Activated T-helper 2 cell treated with anti-CD3 and anti-CD28 coated beads, Interferon-gamma antibody, Interleukin-2, Interleukin-4, amounts not matched to agents 10 μg/mL and 5 μg/mL and 100 μg/mL, durations not matched to agents 14 hours and 24 hours and 36 hours (primary cell): ENCODE measurements around the gene HOOK2. TPM values are rescaled to one million over a fixed set of nuclear protein-coding genes. Genes with fewer than 3 reads are reported as not detected.
"Not testable (repeated sequence)": the region's sequence is repeated elsewhere in the genome, so short reads cannot be mapped to it uniquely, and the experiment has no call there.

Experiments
- DNase-seq: peaks from one replicate; pipeline ENCODE4 v3.0.0; 2021; ENCODE audit warnings: low spot score
- H3K27ac Mint-ChIP-seq: one replicate; pipeline ENCODE4 v1.8.0; 2021; ENCODE audit warnings: mixed read lengths
- H3K27me3 Mint-ChIP-seq: one replicate; pipeline ENCODE4 v1.8.0; 2021; ENCODE audit warnings: low read depth, mixed read lengths
- H3K36me3 Mint-ChIP-seq: one replicate; pipeline ENCODE4 v1.8.0; 2021; ENCODE audit warnings: low read depth, mixed read lengths
- H3K4me1 Mint-ChIP-seq: one replicate; pipeline ENCODE4 v1.8.0; 2021; ENCODE audit warnings: low read depth, mixed read lengths
- H3K4me3 Mint-ChIP-seq: one replicate; pipeline ENCODE4 v1.8.0; 2021; ENCODE audit warnings: low read depth, mild to moderate bottlenecking, moderate library complexity, mixed read lengths
- H3K9me3 Mint-ChIP-seq: one replicate; pipeline ENCODE4 v1.8.0; 2021; ENCODE audit warnings: mixed read lengths
- intact Hi-C: fragments of 100-400 bp; cut with micrococcal nuclease; formaldehyde crosslinking; loops from one replicate; pipeline ENCODE4 v1.15.1; 2023
- total RNA-seq: library from RNA; stranded (reverse); gene quantifications from 2 replicates; pipeline ENCODE4 v1.2.3, GENCODE V29; 2022

Gene HOOK2
- total RNA-seq, 1 donor from 2014 or later = 25.1 TPM

GRCh38 chr19:12800466-12800770 lies 25.1 kb upstream of the HOOK2 start:
- Mint-ChIP-seq H3K27ac (peak overlapping the region; percentile 87), H3K4me3 (peak overlapping the region; percentile 91), H3K4me1 (peaks cover 25% of the 10 kb centered on the region), H3K9me3 (no peaks in the 10 kb centered on the region), H3K27me3 (no peaks in the 10 kb centered on the region), H3K36me3 (peaks cover 34% of the 10 kb centered on the region)
- intact Hi-C loops = no loop called here
- DNase-seq = no peak

- Mint-ChIP-seq H3K4me3 (peak overlapping the region; percentile 91), H3K36me3 (peaks cover 34% of the 10 kb centered on the region), H3K27ac (no peak overlapping the region), H3K27me3 (no peaks in the 10 kb centered on the region), H3K4me1 (peaks cover 25% of the 10 kb centered on the region), H3K9me3 (no peaks in the 10 kb centered on the region)
- DNase-seq = no peak
- intact Hi-C loops = no loop called here
These were observed 24.6 kb upstream of the HOOK2 start for GRCh38 chr19:12799742-12800465.

- Mint-ChIP-seq H3K4me1 (peaks cover 32% of the 10 kb centered on the region), H3K36me3 (peaks cover 42% of the 10 kb centered on the region)
- H3K4me3 Mint-ChIP-seq, H3K9me3 Mint-ChIP-seq, intact Hi-C loops, H3K27ac Mint-ChIP-seq, DNase-seq, H3K27me3 Mint-ChIP-seq: not testable (repeated sequence)
These were observed 22.3 kb upstream of the HOOK2 start for GRCh38 chr19:12797607-12798006.

- peaks cover 46% of the 10 kb centered on the region for H3K36me3 Mint-ChIP-seq
- H3K27me3 Mint-ChIP-seq = no peaks in the 10 kb centered on the region
- H3K4me1 Mint-ChIP-seq = peaks cover 28% of the 10 kb centered on the region
- H3K27ac Mint-ChIP-seq = no peak overlapping the region
- no peak for DNase-seq
- no peaks in the 10 kb centered on the region for H3K9me3 Mint-ChIP-seq
- intact Hi-C loops = no loop called here
- H3K4me3 Mint-ChIP-seq = no peak overlapping the region
These were observed 21.8 kb upstream of the HOOK2 start for GRCh38 chr19:12797141-12797587.

- peaks cover 26% of the 10 kb centered on the region for H3K4me1 Mint-ChIP-seq
- H3K9me3 Mint-ChIP-seq = no peaks in the 10 kb centered on the region
- H3K36me3 Mint-ChIP-seq = peaks cover 52% of the 10 kb centered on the region
- intact Hi-C loops = loop anchor here (1.0 kb wide), 3 partner anchors 19 to 36 kb away; no protein-coding TSS in a partner anchor
- peak overlapping the region; percentile 68 for H3K4me3 Mint-ChIP-seq
- DNase-seq = peak; percentile 73
- H3K27me3 Mint-ChIP-seq = no peaks in the 10 kb centered on the region
- peak overlapping the region; percentile 75 for H3K27ac Mint-ChIP-seq
These were observed 21.1 kb upstream of the HOOK2 start for GRCh38 chr19:12796146-12797071.

GRCh38 chr19:12794971-12795381 lies 19.6 kb upstream of the HOOK2 start:
- H3K27me3 Mint-ChIP-seq = no peaks in the 10 kb centered on the region
- DNase-seq = no peak
- peak overlapping the region; percentile 73 for H3K4me3 Mint-ChIP-seq
- peaks cover 40% of the 10 kb centered on the region for H3K36me3 Mint-ChIP-seq
- H3K9me3 Mint-ChIP-seq = no peaks in the 10 kb centered on the region
- peaks cover 26% of the 10 kb centered on the region for H3K4me1 Mint-ChIP-seq
- H3K27ac Mint-ChIP-seq = peak overlapping the region; percentile 91
- intact Hi-C loops = loop anchor here (5.0 kb wide), 4 partner anchors 63 to 1042 kb away; partner anchors contain the start of genes CALR, DHPS and TRIR

- Mint-ChIP-seq H3K36me3 (peaks cover 33% of the 10 kb centered on the region), H3K27me3 (no peaks in the 10 kb centered on the region), H3K4me3 (peak overlapping the region; percentile 73), H3K4me1 (peaks cover 26% of the 10 kb centered on the region), H3K9me3 (no peaks in the 10 kb centered on the region), H3K27ac (peak overlapping the region; percentile 91)
- no peak for DNase-seq
- intact Hi-C loops = loop anchor here (5.0 kb wide), 4 partner anchors 62 to 1043 kb away; partner anchors contain the start of genes CALR, DHPS and TRIR
These were observed 19.0 kb upstream of the HOOK2 start for GRCh38 chr19:12794196-12794941.

GRCh38 chr19:12793290-12794195 lies 18.2 kb upstream of the HOOK2 start:
- peak overlapping the region; percentile 95 for H3K4me3 Mint-ChIP-seq
- intact Hi-C loops = loop anchor here (5.0 kb wide), 4 partner anchors 61 to 1044 kb away; partner anchors contain the start of genes CALR, DHPS and TRIR
- H3K36me3 Mint-ChIP-seq = peaks cover 30% of the 10 kb centered on the region
- H3K4me1 Mint-ChIP-seq = peaks cover 34% of the 10 kb centered on the region
- H3K9me3 Mint-ChIP-seq = no peaks in the 10 kb centered on the region
- peak; percentile 93 for DNase-seq
- H3K27ac Mint-ChIP-seq = peak overlapping the region; percentile 97
- no peaks in the 10 kb centered on the region for H3K27me3 Mint-ChIP-seq

- Mint-ChIP-seq H3K4me1 (peaks cover 35% of the 10 kb centered on the region), H3K27me3 (no peaks in the 10 kb centered on the region), H3K9me3 (no peaks in the 10 kb centered on the region), H3K36me3 (peaks cover 29% of the 10 kb centered on the region), H3K4me3 (peak overlapping the region; percentile 95), H3K27ac (peak overlapping the region; percentile 97)
- intact Hi-C loops = loop anchor here (5.0 kb wide), 4 partner anchors 61 to 1044 kb away; partner anchors contain the start of genes CALR, DHPS and TRIR
- DNase-seq = no peak
These were observed 17.5 kb upstream of the HOOK2 start for GRCh38 chr19:12792853-12793289.

GRCh38 chr19:12792051-12792852 lies 16.9 kb upstream of the HOOK2 start:
- H3K27me3 Mint-ChIP-seq = no peaks in the 10 kb centered on the region
- H3K4me1 Mint-ChIP-seq = peaks cover 35% of the 10 kb centered on the region
- H3K36me3 Mint-ChIP-seq = peaks cover 28% of the 10 kb centered on the region
- intact Hi-C loops = loop anchor here (5.0 kb wide), 4 partner anchors 60 to 1045 kb away; partner anchors contain the start of genes CALR, DHPS and TRIR
- peak overlapping the region; percentile 95 for H3K4me3 Mint-ChIP-seq
- no peaks in the 10 kb centered on the region for H3K9me3 Mint-ChIP-seq
- peak; percentile 80 for DNase-seq
- H3K27ac Mint-ChIP-seq = peak overlapping the region; percentile 90
